Body of pancreas (tissue), 4 donors: ENCODE results near the gene KCNJ6. TPM values are rescaled to one million over a fixed set of nuclear protein-coding genes. Genes with fewer than 3 reads are reported as not detected.

Experiments used
- ATAC-seq: fragments of 150-250 bp; one replicate; pipeline ENCODE4 v1.9.1; 2016
- DNase-seq, 4 donors: peaks; one replicate each; pipeline ENCODE4 v3.0.0-alpha.2; 2019
- H3K27ac ChIP-seq, 4 donors: fragments of 200-600 bp; sonication (generic); 1 replicate in 3 of 4; 2 replicates in 1 of 4; pipeline versions ENCODE4 v1.5.1 to v1.6.1; 2016 to 2019; ENCODE audit warnings: mild to moderate bottlenecking in 1 of 4, mixed read lengths in 1 of 4, moderate library complexity in 1 of 4
- H3K27me3 ChIP-seq, 2 donors: fragments of 200-600 bp; sonication (generic); one replicate each; pipeline ENCODE4 v1.6.0; 2016; ENCODE audit warnings: mild to moderate bottlenecking in 1 of 2
- H3K36me3 ChIP-seq, 2 donors: fragments of 200-600 bp; sonication (generic); replicated peaks in 1 of 2; 2 replicates each; pipeline ENCODE4 v1.5.1; 2016; ENCODE audit warnings: low read depth in 2 of 2; ENCODE audit not compliant: insufficient read depth in 1 of 2
- H3K4me1 ChIP-seq: fragments of 200-600 bp; sonication (generic); one replicate; pipeline ENCODE4 v1.6.0; 2016
- H3K4me3 ChIP-seq, 2 donors: fragments of 200-600 bp; sonication (generic); 1 replicate in 1 of 2; 2 replicates in 1 of 2; pipeline ENCODE4 v1.5.1; 2016 to 2019
- H3K9me3 ChIP-seq, 3 donors: fragments of 200-600 bp; sonication (generic); 1 replicate in 2 of 3; 2 replicates in 1 of 3; pipeline ENCODE4 v1.5.1; 2016
- CTCF ChIP-seq, 7 experiments: fragments of 450-650 bp in 4 of 7; fragments of 200-600 bp in 3 of 7; sonication (generic) in 3 of 7; IDR thresholded peaks; one replicate each; pipeline ENCODE4 v1.5.1; 2016 to 2019; ENCODE audit warnings: antibody characterized with exemption in 7 of 7
- POLR2A ChIP-seq, 3 donors: fragments of 450-650 bp; IDR thresholded peaks; one replicate each; pipeline ENCODE4 v1.6.1; 2016; ENCODE audit warnings: antibody characterized with exemption in 3 of 3, mild to moderate bottlenecking in 2 of 3
- WGBS, 2 donors: methylation state at CpG; one replicate each; pipeline ENCODE4 v1.1.5; 2017; 5-methylcytosine and 5-hydroxymethylcytosine counted together
- intact Hi-C: fragments of 100-400 bp; cut with DNase I; formaldehyde crosslinking; loops from one replicate; pipeline ENCODE4 v1.15.1; 2023
- total RNA-seq, 2 donors: library from RNA; depleted of rRNA; stranded (reverse); fragments of >200 nt; gene quantifications; one replicate each; pipeline ENCODE4 v1.1.0, GENCODE V29; 2016

The KCNJ6 gene
- total RNA-seq, 2 donors from 2014 or later, result under 0.01 to 0.78 TPM

GRCh38 chr21:37711836-37712568 is 204.3 kb downstream of the KCNJ6 start:
- WGBS, 2 donors, result 8 to 23% methylated on average over 3 of the region's 3 CpGs
- ATAC-seq, result peak; percentile 69
- no peaks in the 10 kb centered on the region for H3K4me1 ChIP-seq
- H3K27me3 ChIP-seq, result no peaks in the 10 kb centered on the region
- no peaks in the 10 kb centered on the region for H3K9me3 ChIP-seq
- no peak overlapping the region for H3K27ac ChIP-seq
- peak; percentile 68 to 75 (median 70) for DNase-seq
- TF ChIP-seq CTCF (IDR thresholded peaks at IDR 0.05) (peak; percentile 60 to 79 (median 72)), POLR2A (IDR thresholded peaks at IDR 0.05) (no peak)
- intact Hi-C loops, result loop anchor here (5.0 to 10.0 kb wide), 2 partner anchors 413 to 650 kb away; no protein-coding TSS in a partner anchor
- H3K36me3 ChIP-seq, result no peaks in the 10 kb centered on the region
- H3K4me3 ChIP-seq, result no peak overlapping the region

GRCh38 chr21:37711286-37711829 is 204.9 kb downstream of the KCNJ6 start:
- DNase-seq (no peak), ATAC-seq (no peak)
- H3K27ac ChIP-seq, result no peak overlapping the region
- intact Hi-C loops, result loop anchor here (5.0 to 10.0 kb wide), 2 partner anchors 413 to 651 kb away; no protein-coding TSS in a partner anchor
- 65 to 73% methylated on average over 9 of the region's 9 CpGs for WGBS, 2 donors
- H3K4me1 ChIP-seq, result no peaks in the 10 kb centered on the region
- no peak overlapping the region for H3K4me3 ChIP-seq
- no peak for TF ChIP-seq POLR2A (IDR thresholded peaks at IDR 0.05)
- no peak for TF ChIP-seq CTCF (IDR thresholded peaks at IDR 0.05)
- H3K9me3 ChIP-seq, result no peaks in the 10 kb centered on the region
- no peaks in the 10 kb centered on the region for H3K27me3 ChIP-seq
- H3K36me3 ChIP-seq, result no peaks in the 10 kb centered on the region

GRCh38 chr21:37710546-37711285 is 205.5 kb downstream of the KCNJ6 start:
- Histone ChIP-seq H3K27ac (no peak overlapping the region), H3K27me3 (no peaks in the 10 kb centered on the region), H3K4me1 (no peaks in the 10 kb centered on the region), H3K36me3 (no peaks in the 10 kb centered on the region), H3K9me3 (no peaks in the 10 kb centered on the region), H3K4me3 (no peak overlapping the region)
- intact Hi-C loops, result loop anchor here (5.0 to 10.0 kb wide), 2 partner anchors 414 to 652 kb away; no protein-coding TSS in a partner anchor
- TF ChIP-seq POLR2A (IDR thresholded peaks at IDR 0.05) (no peak), CTCF (IDR thresholded peaks at IDR 0.05) (no peak)
- DNase-seq (no peak), ATAC-seq (no peak)
- WGBS, 2 donors, result 45 to 47% methylated on average over 23 to 24 of the region's 24 CpGs

- no peak for ATAC-seq
- 30 to 58% methylated on average over 2 of the region's 2 CpGs for WGBS, 2 donors
- Histone ChIP-seq H3K4me3 (no peak overlapping the region), H3K27me3 (no peaks in the 10 kb centered on the region), H3K36me3 (no peaks in the 10 kb centered on the region), H3K27ac (no peak overlapping the region), H3K9me3 (no peaks in the 10 kb centered on the region), H3K4me1 (no peaks in the 10 kb centered on the region)
- intact Hi-C loops, result no loop called here
- no peak for TF ChIP-seq CTCF (IDR thresholded peaks at IDR 0.05)
- no peak for TF ChIP-seq POLR2A (IDR thresholded peaks at IDR 0.05)
- no peak for DNase-seq
Measured at GRCh38 chr21:37704751-37705150, 211.5 kb downstream of the KCNJ6 start.
